Right atrium auricular region (tissue), 2 donors: ENCODE data around the gene TMEM232. TPM values are rescaled to one million over a fixed set of nuclear protein-coding genes. Genes with fewer than 3 reads are reported as not detected.

Source experiments
- DNase-seq: peaks from one replicate; pipeline ENCODE4 v3.0.0-alpha.2; 2019; ENCODE audit warnings: low spot score
- H3K27ac ChIP-seq, 2 donors: fragments of 200-600 bp; sonication (generic); 1 replicate in 1 of 2; 2 replicates in 1 of 2; pipeline ENCODE4 v1.5.1; 2016 to 2019
- H3K27me3 ChIP-seq, 2 donors: fragments of 200-600 bp; sonication (generic); one replicate each; pipeline versions ENCODE4 v1.5.1 to v1.6.0; 2017 to 2019
- H3K36me3 ChIP-seq: fragments of 200-600 bp; sonication (generic); one replicate; pipeline ENCODE4 v1.5.1; 2016
- H3K4me1 ChIP-seq, 2 donors: fragments of 200-600 bp; sonication (generic); one replicate each; pipeline versions ENCODE4 v1.5.1 to v1.6.0; 2017 to 2019
- H3K4me3 ChIP-seq, 2 donors: fragments of 200-600 bp; sonication (generic); 1 replicate in 1 of 2; 2 replicates in 1 of 2; pipeline ENCODE4 v1.5.1; 2017 to 2019; ENCODE audit warnings: mild to moderate bottlenecking in 1 of 2, moderate library complexity in 1 of 2
- H3K9me3 ChIP-seq, 2 donors: fragments of 200-600 bp; sonication (generic); one replicate each; pipeline ENCODE4 v1.5.1; 2019
- CTCF ChIP-seq, 2 donors: fragments of 200-600 bp; sonication (generic); IDR thresholded peaks; one replicate each; pipeline ENCODE4 v1.5.1; 2019; ENCODE audit warnings: antibody characterized with exemption in 2 of 2
- total RNA-seq, 2 donors: library from RNA; depleted of rRNA; stranded (reverse); fragments of >200 nt; gene quantifications; one replicate each; pipeline ENCODE4 v1.1.0, GENCODE V29; 2016

The TMEM232 gene
- total RNA-seq, 2 donors from 2014 or later = 1.1 to 1.2 TPM

- Histone ChIP-seq H3K4me3 (no peak overlapping the region), H3K27me3 (no peaks in the 10 kb centered on the region), H3K9me3 (no peaks in the 10 kb centered on the region), H3K4me1 (no peaks in the 10 kb centered on the region), H3K27ac (no peak overlapping the region), H3K36me3 (no peaks in the 10 kb centered on the region)
- no peak for TF ChIP-seq CTCF (IDR thresholded peaks at IDR 0.05)
- no peak for DNase-seq
These were observed 230.2 kb downstream of the TMEM232 start for GRCh38 chr5:110496276-110496675.

- Histone ChIP-seq H3K9me3 (no peaks in the 10 kb centered on the region), H3K27me3 (no peaks in the 10 kb centered on the region), H3K4me3 (no peak overlapping the region), H3K27ac (no peak overlapping the region), H3K36me3 (no peaks in the 10 kb centered on the region), H3K4me1 (no peaks in the 10 kb centered on the region)
- TF ChIP-seq CTCF (IDR thresholded peaks at IDR 0.05) = no peak
- DNase-seq = no peak
These were observed 234.0 kb downstream of the TMEM232 start for GRCh38 chr5:110492446-110492845.

- no peak for TF ChIP-seq CTCF (IDR thresholded peaks at IDR 0.05)
- no peak overlapping the region for H3K4me3 ChIP-seq
- no peak for DNase-seq
- H3K27ac ChIP-seq = no peak overlapping the region
- peaks cover 0 to 18% of the 10 kb centered on the region in 2 donors for H3K9me3 ChIP-seq
- no peaks in the 10 kb centered on the region for H3K4me1 ChIP-seq
- no peaks in the 10 kb centered on the region for H3K27me3 ChIP-seq
- no peaks in the 10 kb centered on the region for H3K36me3 ChIP-seq
These were observed 247.6 kb downstream of the TMEM232 start for GRCh38 chr5:110478895-110479294.

GRCh38 chr5:110477911-110478310 is 248.6 kb downstream of the TMEM232 start:
- Histone ChIP-seq H3K4me1 (no peaks in the 10 kb centered on the region), H3K36me3 (no peaks in the 10 kb centered on the region), H3K27ac (no peak overlapping the region), H3K9me3 (peaks cover 0 to 18% of the 10 kb centered on the region in 2 donors), H3K27me3 (no peaks in the 10 kb centered on the region), H3K4me3 (no peak overlapping the region)
- no peak for TF ChIP-seq CTCF (IDR thresholded peaks at IDR 0.05)
- no peak for DNase-seq

GRCh38 chr5:110476164-110476563 is 250.3 kb downstream of the TMEM232 start:
- Histone ChIP-seq H3K36me3 (no peaks in the 10 kb centered on the region), H3K27ac (no peak overlapping the region), H3K4me1 (no peaks in the 10 kb centered on the region), H3K4me3 (no peak overlapping the region), H3K9me3 (peaks cover 0 to 21% of the 10 kb centered on the region in 2 donors), H3K27me3 (no peaks in the 10 kb centered on the region)
- no peak for DNase-seq
- no peak for TF ChIP-seq CTCF (IDR thresholded peaks at IDR 0.05)

- Histone ChIP-seq H3K36me3 (no peaks in the 10 kb centered on the region), H3K27ac (no peak overlapping the region), H3K4me3 (no peak overlapping the region), H3K4me1 (no peaks in the 10 kb centered on the region), H3K9me3 (peaks cover 0 to 27% of the 10 kb centered on the region in 2 donors), H3K27me3 (no peaks in the 10 kb centered on the region)
- no peak for TF ChIP-seq CTCF (IDR thresholded peaks at IDR 0.05)
- no peak for DNase-seq
These were observed 250.9 kb downstream of the TMEM232 start for GRCh38 chr5:110475529-110475928.
